GM21367 (cell line): ENCODE results near the gene TRIM52.
A peak's percentile ranks its signal among the peaks of the same experiment; 100 is the strongest.

Experiments used
- ATAC-seq: cut with Tn5 transposase; IDR thresholded peaks from one replicate; pipeline ENCODE4 v1.9.1; 2021; ENCODE audit not compliant: unreplicated experiment

The TRIM52 gene

GRCh38 chr5:181258576-181258975, 2.4 kb downstream of the TRIM52 start:
- no peak for ATAC-seq

- no peak for ATAC-seq
Observed at GRCh38 chr5:181255836-181256578, 4.9 kb downstream of the TRIM52 start.

- no peak for ATAC-seq
Observed at GRCh38 chr5:181255276-181255675, 5.7 kb downstream of the TRIM52 start.

GRCh38 chr5:181248277-181248676, 12.7 kb downstream of the TRIM52 start:
- no peak for ATAC-seq

- peak; percentile 23 for ATAC-seq
Observed at GRCh38 chr5:181246276-181247049, 14.5 kb downstream of the TRIM52 start.

GRCh38 chr5:181245427-181246275, 15.3 kb downstream of the TRIM52 start:
- ATAC-seq: no peak

GRCh38 chr5:181243564-181244343, 17.2 kb downstream of the TRIM52 start, which contains the start of gene RACK1:
Gene RACK1 (minus strand): TSS chr5:181243906. CDS start chr5:181243800, 106 bp downstream.
- peak; percentile 58 for ATAC-seq

GRCh38 chr5:181243018-181243563, 17.9 kb downstream of the TRIM52 start:
- no peak for ATAC-seq

- no peak for ATAC-seq
Observed at GRCh38 chr5:181242031-181242451, 18.9 kb downstream of the TRIM52 start.

- ATAC-seq: no peak
Observed at GRCh38 chr5:181241393-181241975, 19.5 kb downstream of the TRIM52 start.

GRCh38 chr5:181239062-181239663, 21.8 kb downstream of the TRIM52 start:
- no peak for ATAC-seq

GRCh38 chr5:181237729-181238385, 23.1 kb downstream of the TRIM52 start:
- ATAC-seq: no peak

GRCh38 chr5:181236954-181237641, 23.8 kb downstream of the TRIM52 start:
- no peak for ATAC-seq

GRCh38 chr5:181236471-181236870, 24.5 kb downstream of the TRIM52 start:
- ATAC-seq: no peak

GRCh38 chr5:181235689-181236366, 25.1 kb downstream of the TRIM52 start:
- no peak for ATAC-seq

- ATAC-seq: no peak
Observed at GRCh38 chr5:181235323-181235688, 25.6 kb downstream of the TRIM52 start.

GRCh38 chr5:181234455-181235306, 26.3 kb downstream of the TRIM52 start:
- ATAC-seq: no peak
